GM19351 (cell line): ENCODE measurements around the gene PSG1.
"Not testable (repeated sequence)": the region's sequence is repeated elsewhere in the genome, so short reads cannot be mapped to it uniquely, and the experiment has no call there.

Experiments
- ATAC-seq: cut with Tn5 transposase; IDR thresholded peaks from one replicate; pipeline ENCODE4 v1.9.1; 2021; ENCODE audit warnings: mild to moderate bottlenecking, moderate library complexity; ENCODE audit not compliant: unreplicated experiment

The PSG1 gene

GRCh38 chr19:42879613-42880012 is at the start of gene PSG1:
Gene PSG1 (minus strand): TSS chr19:42879713. CDS start chr19:42879581, 132 bp downstream.
- no peak for ATAC-seq

GRCh38 chr19:42928896-42929295 is 49.4 kb upstream of the PSG1 start:
- ATAC-seq = no peak

GRCh38 chr19:42926781-42927180 is 47.3 kb upstream of the PSG1 start:
- ATAC-seq = no peak

GRCh38 chr19:42923106-42923505 is 43.6 kb upstream of the PSG1 start:
- ATAC-seq = not testable (repeated sequence)

GRCh38 chr19:42920971-42921370 is 41.5 kb upstream of the PSG1 start:
- ATAC-seq = not testable (repeated sequence)

- no peak for ATAC-seq
Measured at GRCh38 chr19:42919757-42920079, 40.2 kb upstream of the PSG1 start.

- ATAC-seq = not testable (repeated sequence)
Measured at GRCh38 chr19:42919070-42919756, 39.7 kb upstream of the PSG1 start.

- not testable (repeated sequence) for ATAC-seq
Measured at GRCh38 chr19:42918377-42919069, 39.0 kb upstream of the PSG1 start.

- ATAC-seq = not testable (repeated sequence)
Measured at GRCh38 chr19:42917634-42918033, 38.1 kb upstream of the PSG1 start, which contains the start of gene PSG6. Gene PSG6 (minus strand): TSS chr19:42917894. CDS start chr19:42917792, 102 bp downstream.

- not testable (repeated sequence) for ATAC-seq
Measured at GRCh38 chr19:42916931-42917330, 37.4 kb upstream of the PSG1 start.

GRCh38 chr19:42913516-42913915 is 34.0 kb upstream of the PSG1 start:
- ATAC-seq = not testable (repeated sequence)

GRCh38 chr19:42912941-42913340 is 33.4 kb upstream of the PSG1 start:
- not testable (repeated sequence) for ATAC-seq

- not testable (repeated sequence) for ATAC-seq
Measured at GRCh38 chr19:42911731-42912130, 32.2 kb upstream of the PSG1 start.

GRCh38 chr19:42906162-42906561 is 26.6 kb upstream of the PSG1 start:
- not testable (repeated sequence) for ATAC-seq

GRCh38 chr19:42900561-42900960 is 21.0 kb upstream of the PSG1 start:
- not testable (repeated sequence) for ATAC-seq

GRCh38 chr19:42899674-42900073 is 20.2 kb upstream of the PSG1 start:
- ATAC-seq = not testable (repeated sequence)

- not testable (repeated sequence) for ATAC-seq
Measured at GRCh38 chr19:42899110-42899509, 19.6 kb upstream of the PSG1 start.

GRCh38 chr19:42898656-42899055 is 19.1 kb upstream of the PSG1 start:
- ATAC-seq = not testable (repeated sequence)

- not testable (repeated sequence) for ATAC-seq
Measured at GRCh38 chr19:42897729-42898128, 18.2 kb upstream of the PSG1 start.

GRCh38 chr19:42890446-42890845 is 10.9 kb upstream of the PSG1 start:
- not testable (repeated sequence) for ATAC-seq

- not testable (repeated sequence) for ATAC-seq
Measured at GRCh38 chr19:42887876-42888445, 8.4 kb upstream of the PSG1 start.

- not testable (repeated sequence) for ATAC-seq
Measured at GRCh38 chr19:42882730-42883129, 3.2 kb upstream of the PSG1 start.
